HepG2 (cell line): ENCODE results near the gene EPHA3. TPM values are rescaled to one million over a fixed set of nuclear protein-coding genes. Genes with fewer than 3 reads are reported as not detected.

Source experiments
- ATAC-seq: fragments of 200-7000 bp; cut with Tn5 transposase; 3 replicates; pipeline ENCODE4 v1.9.1; 2020; ENCODE audit warnings: mild to moderate bottlenecking, moderate library complexity
- BruUV-seq: library from RNA; stranded (reverse); fragments of 400-500 nt; replicated peaks from 2 replicates; lab custom pipeline; 2021; lab: Mats Ljungman, UMichigan
- CTCF ChIA-PET: fragments of 300-600 bp; formaldehyde crosslinking; extraction: SDS; loops from one replicate; lab custom pipeline; 2021; ENCODE audit warnings: low total read pairs, inconsistent platforms, low intra/inter-chr PET ratio; lab: Yijun Ruan, JAX
- POLR2A ChIA-PET: fragments of 350-600 bp; sonication (Branson Sonifier 250); formaldehyde crosslinking; loops from one replicate; lab custom pipeline; 2020; ENCODE audit warnings: antibody characterized with exemption, inconsistent platforms; lab: Yijun Ruan, JAX
- DNase-seq: peaks from one replicate; pipeline ENCODE4 v3.0.0-alpha.2; 2015; ENCODE audit warnings: low spot score
- FAIRE-seq: peaks from 3 replicates; lab custom pipeline; 2011; peaks lifted over from hg19 to GRCh38; lab: Jason Lieb, UNC
- H2AFZ ChIP-seq: one replicate; pipeline ENCODE4 v1.6.1; 2011; ENCODE audit warnings: low read length, inconsistent platforms
- H3K27ac ChIP-seq: fragments of 300-600 bp; 3 replicates; pipeline ENCODE4 v1.8.0; 2011; ENCODE audit warnings: mixed run types, mild to moderate bottlenecking, mixed read lengths, low read length, inconsistent platforms; ENCODE audit not compliant: insufficient read depth; ENCODE audit errors: extremely low read length
- H3K27me3 ChIP-seq, 2 experiments: fragments of 200-600 bp in 1 of 2; 2 replicates in 1 of 2; 3 replicates in 1 of 2; pipeline versions ENCODE4 v1.6.0 to v1.8.0; 2011; ENCODE audit warnings: low read length in 2 of 2, mild to moderate bottlenecking in 2 of 2, moderate library complexity in 2 of 2, inconsistent platforms in 1 of 2; ENCODE audit not compliant: insufficient read depth in 2 of 2, control insufficient read depth in 1 of 2
- H3K36me3 ChIP-seq, 2 experiments: fragments of 200-600 bp in 1 of 2; replicated peaks in 1 of 2; 2 replicates in 1 of 2; 3 replicates in 1 of 2; pipeline versions ENCODE4 v1.5.1 to v1.8.0; 2011; ENCODE audit warnings: low read length in 2 of 2, inconsistent platforms in 1 of 2; ENCODE audit not compliant: insufficient read depth in 2 of 2, control insufficient read depth in 1 of 2
- H3K4me1 ChIP-seq: 2 replicates; pipeline ENCODE4 v1.5.1; 2012; ENCODE audit warnings: low read length, inconsistent platforms; ENCODE audit not compliant: insufficient read depth
- H3K4me2 ChIP-seq: 2 replicates; pipeline ENCODE4 v1.6.0; 2011; ENCODE audit warnings: low read depth, low read length, inconsistent platforms
- H3K4me3 ChIP-seq, 3 experiments: fragments of 200-600 bp in 1 of 3; sonication (generic), shearing (Covaris generic) in 1 of 3; replicated peaks in 1 of 3; 2 replicates each; pipeline ENCODE4 v1.5.1; 2011 to 2016; ENCODE audit warnings: low read length in 3 of 3, inconsistent platforms in 2 of 3, low read depth in 2 of 3, mild to moderate bottlenecking in 2 of 3, control low read depth in 1 of 3, mixed read lengths in 1 of 3; ENCODE audit not compliant: insufficient read depth in 1 of 3
- H3K79me2 ChIP-seq: one replicate; pipeline ENCODE4 v1.6.1; 2011; ENCODE audit warnings: low read length, inconsistent platforms; ENCODE audit not compliant: insufficient read depth
- H3K9ac ChIP-seq: 2 replicates; pipeline ENCODE4 v1.6.0; 2011; ENCODE audit warnings: mild to moderate bottlenecking, low read depth, low read length, inconsistent platforms; ENCODE audit not compliant: insufficient read depth
- H3K9me3 ChIP-seq: 2 replicates; pipeline ENCODE4 v1.5.1; 2012; ENCODE audit warnings: mild to moderate bottlenecking, low read length
- H4K20me1 ChIP-seq: 2 replicates; pipeline ENCODE4 v1.6.0; 2011; ENCODE audit warnings: inconsistent platforms, mild to moderate bottlenecking, low read length, moderate library complexity; ENCODE audit not compliant: insufficient read depth
- ADNP ChIP-seq: sonication (generic); formaldehyde crosslinking; IDR thresholded peaks from 2 replicates; pipeline ENCODE4 v1.4.0; 2020; ENCODE audit warnings: missing genetic modification reagents
- TRIM24 ChIP-seq: sonication (generic); formaldehyde crosslinking; IDR thresholded peaks from 2 replicates; pipeline ENCODE4 v1.8.0; 2022; ENCODE audit warnings: mild to moderate bottlenecking, missing genetic modification reagents
- ZNF432 ChIP-seq: sonication (generic); formaldehyde crosslinking; IDR thresholded peaks from 2 replicates; pipeline ENCODE4 v1.5.0; 2020; ENCODE audit warnings: missing genetic modification reagents, mild to moderate bottlenecking, borderline replicate concordance
- ZNF713 ChIP-seq: sonication (generic); formaldehyde crosslinking; IDR thresholded peaks from 2 replicates; pipeline ENCODE4 v1.4.0; 2020; ENCODE audit warnings: mild to moderate bottlenecking, missing genetic modification reagents
- WGBS: methylation state at CpG from one replicate; pipeline ENCODE4 v1.1.6; 2017; ENCODE audit warnings: low lambda C conversion rate; 5-methylcytosine and 5-hydroxymethylcytosine counted together
- in situ Hi-C: cut with HindIII; loops from 2 replicates; pipeline ENCODE4 v1.10.0; 2017; ENCODE audit warnings: low pct_unique_long_range_greater_than_20kb; ENCODE audit not compliant: extremely low pct_ligation_motif_present
- intact Hi-C: fragments of 100-400 bp; cut with micrococcal nuclease; formaldehyde crosslinking; loops from one replicate; pipeline ENCODE4 v1.10.0; 2022; ENCODE audit not compliant: unreplicated experiment
- polyA plus RNA-seq, 8 experiments: library from polyadenylated mRNA; depleted of rRNA in 3 of 8; stranded (reverse) in 7 of 8; unstranded in 1 of 8; fragments of >200 nt; fragmentation: Illumina TruSeq in 4 of 8; extraction: Trizol in 4 of 8; gene quantifications; 2 replicates each; pipeline versions ENCODE4 v1.2.1 to v1.2.3, GENCODE V29; 2011 to 2016; ENCODE audit warnings: low read depth in 4 of 8, missing spikeins in 1 of 8, mixed read lengths in 1 of 8; ENCODE audit not compliant: insufficient read depth in 1 of 8
- total RNA-seq, 5 experiments: library from RNA; depleted of rRNA; stranded (reverse); fragments of >200 nt; fragmentation: Illumina TruSeq; extraction: Trizol; gene quantifications; 2 replicates each; pipeline ENCODE4 v1.2.3, GENCODE V29; 2016; ENCODE audit warnings: low read depth in 1 of 5
- TF ChIP-seq, protein P1 (sequence below): sonication (generic); formaldehyde crosslinking; conservative IDR thresholded peaks from 2 replicates; pipeline ENCODE4 v1.4.0; 2020; ENCODE audit warnings: mild to moderate bottlenecking, missing genetic modification reagents, moderate library complexity
- TF ChIP-seq, protein P2 (sequence below): sonication (generic); formaldehyde crosslinking; IDR thresholded peaks from 2 replicates; pipeline ENCODE4 v1.8.1; 2023; ENCODE audit warnings: missing genetic modification reagents, inconsistent platforms, borderline replicate concordance
- TF ChIP-seq, protein P3 (sequence below): sonication (generic); formaldehyde crosslinking; IDR thresholded peaks from 2 replicates; pipeline ENCODE4 v1.4.0; 2020; ENCODE audit warnings: mild to moderate bottlenecking, missing genetic modification reagents

Gene EPHA3
- total and polyA plus RNA-seq, 2 of the 13 experiments (the other 11 are each of a cell fraction or from before 2014, with no cell fraction given): 0.01 TPM; not detected in 1

GRCh38 chr3:89447243-89447642 is 339.8 kb downstream of the EPHA3 start:
- in situ Hi-C loops (no loop called here), intact Hi-C loops (no loop called here)
- DNase-seq (no peak), ATAC-seq (no peak), FAIRE-seq (no peak)
- H3K27me3 ChIP-seq: no peaks in the 10 kb centered on the region; a peak in 1 of 5 replicates
- H3K27ac ChIP-seq: no peak overlapping the region
- no peak overlapping the region for H2AFZ ChIP-seq
- H3K79me2 ChIP-seq: no peaks in the 10 kb centered on the region
- POLR2A ChIA-PET: no interaction called here
- H4K20me1 ChIP-seq: no peaks in the 10 kb centered on the region
- CTCF ChIA-PET: no interaction called here
- H3K4me2 ChIP-seq: no peak overlapping the region
- no peaks in the 10 kb centered on the region for H3K36me3 ChIP-seq
- no TSS peak for BruUV-seq
- no peak overlapping the region for H3K9ac ChIP-seq
- WGBS: 6% methylated on average over 1 of the region's 1 CpG
- no peaks in the 10 kb centered on the region for H3K4me1 ChIP-seq
- H3K9me3 ChIP-seq: no peaks in the 10 kb centered on the region
- TF ChIP-seq ZNF713: no peak
- no peak for TF ChIP-seq ADNP (CRISPR knock-in tag)
- TF ChIP-seq, protein P1, sequence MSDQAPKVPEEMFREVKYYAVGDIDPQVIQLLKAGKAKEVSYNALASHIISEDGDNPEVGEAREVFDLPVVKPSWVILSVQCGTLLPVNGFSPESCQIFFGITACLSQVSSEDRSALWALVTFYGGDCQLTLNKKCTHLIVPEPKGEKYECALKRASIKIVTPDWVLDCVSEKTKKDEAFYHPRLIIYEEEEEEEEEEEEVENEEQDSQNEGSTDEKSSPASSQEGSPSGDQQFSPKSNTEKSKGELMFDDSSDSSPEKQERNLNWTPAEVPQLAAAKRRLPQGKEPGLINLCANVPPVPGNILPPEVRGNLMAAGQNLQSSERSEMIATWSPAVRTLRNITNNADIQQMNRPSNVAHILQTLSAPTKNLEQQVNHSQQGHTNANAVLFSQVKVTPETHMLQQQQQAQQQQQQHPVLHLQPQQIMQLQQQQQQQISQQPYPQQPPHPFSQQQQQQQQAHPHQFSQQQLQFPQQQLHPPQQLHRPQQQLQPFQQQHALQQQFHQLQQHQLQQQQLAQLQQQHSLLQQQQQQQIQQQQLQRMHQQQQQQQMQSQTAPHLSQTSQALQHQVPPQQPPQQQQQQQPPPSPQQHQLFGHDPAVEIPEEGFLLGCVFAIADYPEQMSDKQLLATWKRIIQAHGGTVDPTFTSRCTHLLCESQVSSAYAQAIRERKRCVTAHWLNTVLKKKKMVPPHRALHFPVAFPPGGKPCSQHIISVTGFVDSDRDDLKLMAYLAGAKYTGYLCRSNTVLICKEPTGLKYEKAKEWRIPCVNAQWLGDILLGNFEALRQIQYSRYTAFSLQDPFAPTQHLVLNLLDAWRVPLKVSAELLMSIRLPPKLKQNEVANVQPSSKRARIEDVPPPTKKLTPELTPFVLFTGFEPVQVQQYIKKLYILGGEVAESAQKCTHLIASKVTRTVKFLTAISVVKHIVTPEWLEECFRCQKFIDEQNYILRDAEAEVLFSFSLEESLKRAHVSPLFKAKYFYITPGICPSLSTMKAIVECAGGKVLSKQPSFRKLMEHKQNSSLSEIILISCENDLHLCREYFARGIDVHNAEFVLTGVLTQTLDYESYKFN (CRISPR knock-in tag): no peak
- TF ChIP-seq, protein P2, sequence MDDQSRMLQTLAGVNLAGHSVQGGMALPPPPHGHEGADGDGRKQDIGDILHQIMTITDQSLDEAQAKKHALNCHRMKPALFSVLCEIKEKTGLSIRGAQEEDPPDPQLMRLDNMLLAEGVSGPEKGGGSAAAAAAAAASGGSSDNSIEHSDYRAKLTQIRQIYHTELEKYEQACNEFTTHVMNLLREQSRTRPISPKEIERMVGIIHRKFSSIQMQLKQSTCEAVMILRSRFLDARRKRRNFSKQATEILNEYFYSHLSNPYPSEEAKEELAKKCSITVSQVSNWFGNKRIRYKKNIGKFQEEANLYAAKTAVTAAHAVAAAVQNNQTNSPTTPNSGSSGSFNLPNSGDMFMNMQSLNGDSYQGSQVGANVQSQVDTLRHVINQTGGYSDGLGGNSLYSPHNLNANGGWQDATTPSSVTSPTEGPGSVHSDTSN: no peak
- no peak for TF ChIP-seq TRIM24 (CRISPR knock-in tag)
- TF ChIP-seq ZNF432 (CRISPR knock-in tag): no peak
- TF ChIP-seq, protein P3, sequence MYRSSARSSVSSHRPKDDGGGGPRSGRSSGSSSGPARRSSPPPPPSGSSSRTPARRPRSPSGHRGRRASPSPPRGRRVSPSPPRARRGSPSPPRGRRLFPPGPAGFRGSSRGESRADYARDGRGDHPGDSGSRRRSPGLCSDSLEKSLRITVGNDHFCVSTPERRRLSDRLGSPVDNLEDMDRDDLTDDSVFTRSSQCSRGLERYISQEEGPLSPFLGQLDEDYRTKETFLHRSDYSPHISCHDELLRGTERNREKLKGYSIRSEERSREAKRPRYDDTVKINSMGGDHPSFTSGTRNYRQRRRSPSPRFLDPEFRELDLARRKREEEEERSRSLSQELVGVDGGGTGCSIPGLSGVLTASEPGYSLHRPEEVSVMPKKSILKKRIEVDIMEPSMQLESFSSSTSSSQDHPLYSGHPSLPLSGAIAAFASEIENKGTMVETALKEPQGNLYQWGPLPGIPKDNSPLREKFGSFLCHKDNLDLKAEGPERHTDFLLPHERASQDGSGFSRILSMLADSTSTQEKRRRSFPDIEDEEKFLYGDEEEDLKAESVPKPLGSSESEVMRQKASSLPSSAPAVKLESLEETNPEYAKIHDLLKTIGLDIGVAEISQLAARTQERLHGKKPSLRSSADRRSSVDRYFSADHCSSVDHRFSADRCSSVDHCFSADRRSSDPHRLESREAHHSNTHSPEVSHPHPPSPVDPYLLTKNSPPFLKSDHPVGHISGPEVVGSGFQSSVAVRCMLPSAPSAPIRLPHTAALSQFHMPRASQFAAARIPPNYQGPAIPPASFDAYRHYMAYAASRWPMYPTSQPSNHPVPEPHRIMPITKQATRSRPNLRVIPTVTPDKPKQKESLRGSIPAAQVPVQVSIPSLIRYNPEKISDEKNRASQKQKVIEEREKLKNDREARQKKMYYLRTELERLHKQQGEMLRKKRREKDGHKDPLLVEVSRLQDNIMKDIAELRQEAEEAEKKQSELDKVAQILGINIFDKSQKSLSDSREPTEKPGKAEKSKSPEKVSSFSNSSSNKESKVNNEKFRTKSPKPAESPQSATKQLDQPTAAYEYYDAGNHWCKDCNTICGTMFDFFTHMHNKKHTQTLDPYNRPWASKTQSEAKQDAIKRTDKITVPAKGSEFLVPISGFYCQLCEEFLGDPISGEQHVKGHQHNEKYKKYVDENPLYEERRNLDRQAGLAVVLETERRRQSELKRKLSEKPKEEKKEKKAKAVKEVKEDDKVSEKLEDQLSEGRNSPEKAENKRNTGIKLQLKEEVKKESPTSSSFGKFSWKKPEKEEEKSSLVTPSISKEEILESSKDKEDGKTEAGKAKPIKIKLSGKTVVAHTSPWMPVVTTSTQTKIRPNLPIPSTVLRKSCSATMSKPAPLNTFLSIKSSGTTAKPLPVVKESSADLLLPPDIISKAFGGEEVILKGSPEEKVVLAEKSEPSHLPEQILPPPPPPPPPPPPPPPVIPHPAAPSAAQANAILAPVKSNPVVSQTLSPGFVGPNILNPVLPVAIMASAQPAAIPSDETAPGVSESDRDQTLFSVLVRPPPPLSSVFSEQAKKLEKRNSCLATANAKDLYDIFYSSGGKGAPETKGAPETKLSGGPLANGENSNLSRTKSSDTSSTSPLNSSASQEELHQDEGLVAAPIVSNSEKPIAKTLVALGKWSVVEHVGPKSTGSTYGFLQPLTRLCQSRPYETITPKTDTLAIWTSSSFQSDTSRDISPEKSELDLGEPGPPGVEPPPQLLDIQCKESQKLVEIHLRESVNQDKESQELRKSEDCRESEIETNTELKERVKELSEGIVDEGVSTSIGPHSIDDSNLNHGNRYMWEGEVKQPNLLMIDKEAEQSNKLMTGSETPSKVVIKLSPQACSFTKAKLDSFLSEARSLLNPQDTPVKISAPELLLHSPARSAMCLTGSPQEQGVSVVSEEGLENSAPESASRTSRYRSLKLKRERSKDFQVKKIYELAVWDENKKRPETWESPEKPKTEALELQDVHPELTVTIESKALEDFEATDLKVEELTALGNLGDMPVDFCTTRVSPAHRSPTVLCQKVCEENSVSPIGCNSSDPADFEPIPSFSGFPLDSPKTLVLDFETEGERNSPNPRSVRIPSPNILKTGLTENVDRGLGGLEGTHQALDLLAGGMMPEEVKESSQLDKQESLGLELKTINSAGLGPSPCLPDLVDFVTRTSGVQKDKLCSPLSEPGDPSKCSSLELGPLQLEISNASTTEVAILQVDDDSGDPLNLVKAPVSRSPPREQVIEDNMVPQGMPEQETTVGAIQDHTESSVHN (CRISPR knock-in tag): no peak
- no peak overlapping the region for H3K4me3 ChIP-seq
